Amygdala (tissue), 56 donors: ENCODE data around the gene PARP14.
"Not testable (repeated sequence)": the region's sequence is repeated elsewhere in the genome, so short reads cannot be mapped to it uniquely, and the experiment has no call there.

Experiments used
- DNase-seq, 56 donors: peaks; one replicate each; lab custom pipeline; 2025; lab: John Stamatoyannopoulos, UW

Gene PARP14

DNA sequence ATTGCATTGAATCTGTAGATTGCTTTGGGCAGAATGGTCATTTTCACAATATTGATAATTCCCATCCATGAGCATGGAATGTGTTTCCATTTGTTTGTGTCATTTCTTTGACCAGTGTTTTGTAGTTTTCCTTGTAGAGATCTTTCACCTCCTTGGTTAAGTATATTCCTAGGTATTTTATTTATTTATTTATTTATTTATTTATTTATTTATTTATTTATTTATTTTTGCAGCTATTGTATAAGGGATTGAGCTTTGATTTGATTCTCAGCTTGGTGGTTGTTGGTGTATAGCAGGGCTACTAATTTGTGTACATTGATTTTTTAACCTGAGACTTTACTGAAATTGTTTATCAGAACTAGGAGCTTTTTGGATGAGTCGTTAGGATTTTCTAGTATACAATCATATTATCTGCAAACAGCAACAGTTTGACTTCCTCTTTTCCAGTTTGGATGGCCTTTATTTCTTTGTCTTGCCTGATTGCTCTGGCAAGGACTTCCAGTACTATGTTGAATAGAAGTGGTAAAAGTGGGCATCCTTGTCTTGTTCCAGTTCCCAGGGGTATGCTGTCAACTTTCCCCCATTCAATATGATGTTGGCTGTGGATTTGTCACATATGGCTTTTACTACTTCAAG is 30.1 kb downstream of the PARP14 start:
- DNase-seq, result not testable (repeated sequence)

DNA sequence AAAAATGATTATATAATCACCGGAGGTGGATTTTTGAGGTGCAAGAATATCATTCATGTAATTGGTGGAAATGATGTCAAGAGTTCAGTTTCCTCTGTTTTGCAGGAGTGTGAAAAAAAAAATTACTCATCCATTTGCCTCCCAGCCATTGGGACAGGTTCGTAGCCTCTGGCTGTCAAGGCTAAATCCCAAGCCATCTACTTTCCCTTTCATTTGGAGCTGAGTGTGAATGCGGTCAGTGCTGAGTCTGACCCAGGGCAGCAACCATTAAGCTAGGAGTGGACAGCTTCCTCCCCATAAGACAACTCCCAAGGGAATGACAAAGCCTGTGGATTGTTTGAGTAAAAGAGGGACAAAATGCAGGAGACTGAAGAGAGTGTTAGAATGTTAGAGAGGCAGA is 33.6 kb downstream of the PARP14 start:
- no peak for DNase-seq

DNA sequence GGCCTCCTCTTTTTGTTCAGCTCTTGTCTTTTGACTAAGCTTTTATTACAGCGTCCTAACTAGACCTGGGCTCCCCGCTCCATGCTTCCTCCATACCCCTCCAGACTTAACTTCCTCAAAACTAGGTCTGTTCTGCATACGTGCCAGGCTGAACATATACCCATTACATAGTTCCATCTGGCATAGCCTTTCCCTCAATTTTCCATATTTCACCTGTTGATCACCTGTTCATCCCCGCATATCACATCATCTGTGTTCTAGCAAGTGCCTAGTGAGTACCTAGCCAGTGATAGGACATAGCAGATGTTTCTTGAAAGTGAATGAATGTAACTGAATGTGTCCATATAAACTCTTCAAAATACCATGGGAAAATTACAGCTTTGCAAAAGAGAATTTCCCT is 36.0 kb downstream of the PARP14 start:
- DNase-seq, result no peak

DNA sequence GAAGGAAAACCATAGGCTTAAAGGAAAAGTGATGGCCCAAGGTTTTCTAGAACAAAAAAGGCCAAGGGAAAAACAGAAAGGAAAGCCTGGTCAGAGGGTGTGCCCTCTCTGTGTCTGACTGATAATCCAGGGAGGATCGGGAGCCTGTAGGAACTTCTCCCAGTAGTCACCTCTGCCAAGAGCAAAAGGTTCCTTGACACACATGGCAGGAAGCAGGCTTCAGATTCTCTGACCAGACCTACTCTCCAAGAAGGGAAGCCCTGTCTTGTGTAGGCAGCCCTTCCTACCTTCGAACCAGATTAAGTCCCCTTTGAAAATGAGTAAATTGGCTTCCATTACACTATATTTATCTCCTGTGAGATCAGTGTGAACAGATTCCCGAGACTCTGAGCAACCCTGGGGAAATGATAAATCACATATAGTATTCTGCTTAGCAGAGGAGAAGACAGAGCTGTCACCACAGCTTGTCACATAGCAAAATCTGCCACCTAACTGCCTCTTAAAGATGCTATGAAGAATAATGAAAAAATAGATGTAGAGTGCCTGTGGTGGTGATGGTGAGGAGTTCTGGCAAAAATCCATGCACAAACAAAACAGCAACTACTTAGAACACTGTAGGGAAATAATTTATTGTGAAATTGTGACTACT is 38.8 kb downstream of the PARP14 start:
- DNase-seq, result no peak

DNA sequence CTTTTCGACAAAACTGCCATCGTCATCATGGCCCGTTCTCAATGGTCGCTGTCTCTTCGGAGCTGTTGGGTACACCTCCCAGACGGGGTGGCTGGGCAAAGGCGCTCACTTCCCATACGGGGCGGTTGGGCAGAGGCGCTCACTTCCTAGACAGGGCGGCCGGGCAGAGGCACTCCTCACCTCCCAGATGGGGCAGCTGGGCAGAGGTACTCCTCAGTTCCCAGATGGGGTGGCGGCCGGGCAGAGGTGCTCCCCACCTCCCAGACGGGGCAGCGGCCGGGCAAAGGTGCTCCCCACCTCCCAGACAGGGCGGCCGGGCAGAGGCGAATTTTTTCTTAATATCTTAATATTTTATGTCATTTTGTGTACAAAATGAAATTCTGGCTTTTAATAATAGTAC is 44.5 kb downstream of the PARP14 start:
- no peak for DNase-seq

DNA sequence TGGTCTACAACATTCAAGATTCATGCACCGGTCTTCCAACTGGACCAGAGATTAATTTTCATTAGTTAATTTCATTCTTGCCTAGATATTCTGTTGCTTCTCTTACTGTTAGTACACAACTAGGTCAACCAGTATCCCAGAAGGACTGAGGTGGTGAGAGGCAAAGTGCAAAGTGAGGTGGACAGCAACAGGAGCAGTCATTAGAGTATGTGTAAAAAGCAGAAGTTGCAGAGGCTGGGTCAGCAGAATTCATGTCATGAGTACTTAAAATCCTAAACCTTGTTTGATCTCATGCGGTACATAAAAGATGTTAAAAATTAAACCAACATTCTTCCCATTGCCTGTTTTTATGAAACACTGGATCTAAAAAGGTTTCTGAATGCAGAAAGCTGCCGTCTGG is 46.7 kb downstream of the PARP14 start:
- no peak for DNase-seq

DNA sequence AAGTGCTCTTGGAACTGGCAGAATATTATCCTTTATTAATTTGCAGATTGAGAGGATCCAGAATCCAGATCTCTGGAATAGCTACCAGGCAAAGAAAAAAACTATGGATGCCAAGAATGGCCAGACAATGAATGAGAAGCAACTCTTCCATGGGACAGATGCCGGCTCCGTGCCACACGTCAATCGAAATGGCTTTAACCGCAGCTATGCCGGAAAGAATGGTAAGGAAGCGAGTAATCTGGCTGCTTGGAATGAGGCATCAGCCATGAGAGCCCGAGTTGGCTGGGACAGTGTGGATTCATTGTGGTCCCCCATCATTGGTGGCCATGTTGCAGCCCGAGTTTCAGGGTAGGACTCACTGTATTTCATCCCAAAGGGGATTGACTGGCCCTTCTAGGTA is 47.1 kb downstream of the PARP14 start:
- no peak for DNase-seq

DNA sequence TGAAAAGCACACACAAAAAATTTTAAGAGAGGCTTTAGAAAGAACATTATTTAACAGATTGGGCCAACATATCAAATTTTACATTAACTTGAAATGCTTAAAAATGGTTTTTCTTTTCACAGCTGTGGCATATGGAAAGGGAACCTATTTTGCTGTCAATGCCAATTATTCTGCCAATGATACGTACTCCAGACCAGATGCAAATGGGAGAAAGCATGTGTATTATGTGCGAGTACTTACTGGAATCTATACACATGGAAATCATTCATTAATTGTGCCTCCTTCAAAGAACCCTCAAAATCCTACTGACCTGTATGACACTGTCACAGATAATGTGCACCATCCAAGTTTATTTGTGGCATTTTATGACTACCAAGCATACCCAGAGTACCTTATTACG is 47.5 kb downstream of the PARP14 start:
- no peak for DNase-seq

DNA sequence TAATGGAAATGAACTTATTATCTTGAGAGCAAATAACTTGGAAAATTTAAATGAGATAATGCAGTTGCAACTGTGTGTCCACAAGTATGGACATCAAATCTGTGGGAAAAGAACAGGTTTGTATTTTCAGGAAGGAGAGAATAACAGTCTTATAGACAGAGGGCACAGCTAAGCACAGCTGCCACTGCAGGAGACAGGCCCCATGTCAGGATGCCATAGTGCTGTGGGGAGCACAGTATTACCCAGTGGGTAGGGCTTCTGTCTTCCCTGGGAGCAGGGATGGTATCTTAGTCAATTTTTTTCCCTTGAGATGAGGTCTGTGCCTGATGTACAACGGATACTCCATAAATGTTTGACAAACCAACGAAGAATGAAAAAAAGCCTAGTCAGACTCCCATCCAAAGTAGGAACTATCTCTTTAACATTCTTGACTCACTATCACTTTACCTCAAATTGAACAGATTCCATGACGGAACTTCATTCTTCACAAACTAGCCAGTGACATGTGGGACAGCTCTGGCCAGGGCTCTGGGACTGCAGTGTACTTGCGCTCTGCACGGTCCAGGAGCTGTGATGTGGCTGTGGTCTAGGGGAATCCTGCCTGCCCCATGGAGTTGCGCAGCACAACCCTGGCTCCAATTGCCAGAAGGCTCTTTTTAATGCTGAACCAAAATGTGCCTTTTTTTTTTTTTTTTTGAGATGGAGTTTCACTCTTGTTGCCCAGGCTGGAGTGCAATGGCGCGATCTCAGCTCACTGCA is 48.3 kb downstream of the PARP14 start:
- no peak for DNase-seq

DNA sequence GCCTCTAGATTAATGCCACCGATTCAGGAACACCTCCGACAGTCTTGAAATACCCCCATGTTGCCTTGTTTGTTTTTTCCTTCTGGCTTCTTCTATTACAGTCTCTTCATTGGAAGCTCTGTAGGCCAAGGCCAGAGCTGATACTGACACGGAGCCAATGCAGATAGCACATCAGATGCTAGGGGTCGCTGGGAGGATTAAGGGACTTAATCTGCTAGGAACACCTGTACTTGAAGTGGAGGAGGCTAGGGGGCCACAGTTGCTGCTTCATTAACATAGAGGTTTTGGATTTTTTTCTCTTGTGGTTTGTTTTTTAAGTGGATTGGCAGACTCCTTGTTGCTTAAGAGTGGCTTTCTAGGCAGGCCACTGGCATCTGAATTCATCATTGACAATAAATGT is 49.6 kb downstream of the PARP14 start:
- DNase-seq, result no peak

DNA sequence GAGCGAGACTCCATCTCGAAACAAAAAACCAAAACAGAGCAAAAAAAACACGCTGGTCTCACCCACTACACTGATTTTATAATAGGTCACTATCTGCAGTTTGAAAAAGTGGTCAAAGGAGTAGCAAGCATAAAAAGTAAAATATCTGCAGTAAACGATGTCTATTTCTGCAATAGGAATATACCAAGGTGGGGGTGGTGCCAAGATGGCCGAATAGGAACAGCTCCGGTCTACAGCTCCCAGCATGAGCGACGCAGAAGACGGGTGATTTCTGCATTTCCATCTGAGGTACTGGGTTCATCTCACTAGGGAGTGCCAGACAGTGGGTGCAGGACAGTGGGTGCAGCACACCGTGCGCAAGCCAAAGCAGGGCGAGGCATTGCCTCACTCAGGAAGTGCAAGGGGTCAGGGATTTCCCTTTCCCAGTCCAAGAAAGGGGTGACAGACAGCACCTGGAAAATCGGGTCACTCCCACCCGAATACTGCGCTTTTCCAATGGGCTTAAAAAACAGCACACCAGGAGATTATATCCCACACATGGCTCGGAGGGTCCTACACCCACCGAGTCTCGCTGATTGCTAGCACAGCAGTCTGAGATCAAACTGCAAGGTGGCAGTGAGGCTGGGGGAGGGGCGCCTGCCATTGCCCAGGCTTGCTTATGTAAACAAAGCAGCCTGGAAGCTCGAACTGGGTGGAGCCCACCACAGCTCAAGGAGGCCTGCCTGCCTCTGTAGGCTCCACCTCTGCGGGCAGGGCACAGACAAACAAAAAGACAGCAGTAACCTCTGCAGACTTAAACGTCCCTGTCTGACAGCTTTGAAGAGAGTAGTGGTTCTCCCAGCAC is 52.3 kb downstream of the PARP14 start:
- not testable (repeated sequence) for DNase-seq

DNA sequence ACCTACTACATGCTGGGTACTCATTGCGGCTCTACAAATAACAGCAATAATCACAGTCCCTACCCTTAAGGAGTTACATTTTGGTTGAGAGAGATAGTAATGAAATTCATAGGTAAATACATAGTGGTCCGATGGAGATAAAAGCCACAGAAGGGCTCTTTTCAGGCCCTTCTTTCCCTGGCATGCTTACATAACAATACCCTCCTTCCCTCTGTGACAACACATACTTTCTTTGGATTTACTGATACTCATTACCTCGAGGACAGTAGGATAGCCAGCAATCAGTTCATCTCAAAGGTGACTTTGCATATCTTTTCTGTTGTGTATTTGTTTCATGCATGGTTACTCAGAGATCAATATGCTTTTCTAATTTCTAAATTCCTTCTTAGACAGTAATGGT is 58.5 kb downstream of the PARP14 start:
- no peak for DNase-seq

DNA sequence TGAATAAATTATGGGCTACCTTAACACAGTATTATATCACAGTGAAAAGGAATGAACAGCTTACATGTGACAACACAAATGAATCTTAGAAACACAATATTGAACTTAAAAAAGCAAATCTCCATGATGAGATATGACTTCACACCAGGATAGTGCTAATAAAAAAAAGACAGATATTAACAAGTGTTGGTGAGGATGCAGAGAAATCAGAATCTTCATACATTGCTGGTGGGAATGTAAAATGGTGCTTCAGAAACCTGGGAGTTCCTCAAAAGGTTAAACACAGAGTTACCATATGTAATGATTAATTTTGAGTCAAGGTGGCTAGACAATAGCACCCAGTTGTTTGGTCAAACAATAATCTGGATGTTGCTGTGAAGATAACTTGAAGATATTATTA is 61.6 kb downstream of the PARP14 start:
- DNase-seq, result no peak

DNA sequence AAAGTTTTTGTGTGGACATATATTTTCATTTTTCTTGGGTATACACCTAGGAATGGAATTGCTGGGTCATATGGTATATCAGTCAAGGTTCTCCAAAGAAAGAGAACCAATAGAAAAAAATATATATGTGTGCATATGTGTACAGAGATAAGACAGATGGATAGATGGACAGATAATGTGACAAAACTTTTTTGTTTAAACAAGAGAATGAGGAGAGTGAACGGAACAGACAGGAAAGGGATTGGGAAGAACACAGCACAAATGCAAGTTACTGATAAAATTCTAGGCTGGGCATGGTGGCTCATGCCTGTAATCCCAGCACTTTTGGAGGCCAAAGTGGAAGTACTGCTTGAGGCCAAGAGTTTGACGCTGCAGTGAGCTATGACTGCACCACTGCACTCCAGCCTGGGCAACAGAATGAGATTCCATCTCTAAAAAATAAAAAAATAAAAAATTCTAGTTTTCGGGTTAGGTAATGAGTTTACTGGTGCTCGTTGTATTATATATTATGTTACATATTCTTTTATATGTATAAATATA is 63.0 kb downstream of the PARP14 start:
- DNase-seq, result no peak

DNA sequence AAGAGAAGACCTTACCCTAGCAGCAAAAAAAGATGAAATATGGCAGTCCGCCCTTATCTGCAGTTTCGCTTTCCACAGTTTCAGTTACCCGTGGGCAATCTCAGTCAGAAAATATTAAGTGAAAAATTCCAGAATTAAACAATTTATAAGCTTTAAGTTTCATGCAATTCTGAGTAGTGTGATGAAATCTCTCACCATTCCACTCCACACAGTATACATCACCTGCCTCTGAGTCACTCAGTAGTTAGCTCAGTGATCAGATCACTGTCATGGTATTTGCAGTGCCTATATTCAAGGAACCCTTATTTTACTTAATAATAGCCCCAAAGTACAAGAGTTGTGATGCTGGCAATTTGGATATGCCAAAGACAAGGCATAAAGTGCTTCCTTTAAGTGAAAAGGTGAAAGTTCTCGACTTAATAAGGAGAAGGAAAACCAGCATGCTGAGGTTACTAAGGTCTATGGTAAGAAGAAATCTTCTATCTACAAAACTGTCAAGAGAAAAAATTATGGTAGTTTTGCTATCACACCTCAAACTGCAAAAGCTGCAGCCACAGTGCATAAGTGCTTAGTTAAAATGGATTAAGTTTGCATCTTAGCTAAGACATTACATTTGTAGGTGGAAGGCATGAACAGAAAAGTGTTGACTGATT is 64.9 kb downstream of the PARP14 start:
- DNase-seq, result no peak

DNA sequence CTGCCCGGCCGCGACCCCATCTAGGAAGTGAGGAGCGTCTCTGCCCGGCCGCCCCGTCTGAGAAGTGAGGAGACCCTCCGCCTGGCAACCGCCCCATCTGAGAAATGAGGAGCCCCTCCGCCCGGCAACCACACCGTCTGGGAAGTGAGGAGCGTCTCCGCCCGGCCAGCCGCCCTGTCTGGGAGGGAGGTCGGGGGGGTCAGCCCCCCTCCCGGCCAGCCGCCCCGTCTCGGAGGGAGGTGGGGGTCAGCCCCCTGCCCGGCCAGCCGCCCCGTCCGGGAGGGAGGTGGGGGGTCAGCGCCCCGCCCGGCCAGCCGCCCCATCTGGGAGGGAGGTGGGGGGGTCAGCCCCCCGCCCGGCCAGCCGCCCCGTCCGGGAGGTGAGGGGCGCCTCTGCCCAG is 66.7 kb downstream of the PARP14 start:
- not testable (repeated sequence) for DNase-seq

DNA sequence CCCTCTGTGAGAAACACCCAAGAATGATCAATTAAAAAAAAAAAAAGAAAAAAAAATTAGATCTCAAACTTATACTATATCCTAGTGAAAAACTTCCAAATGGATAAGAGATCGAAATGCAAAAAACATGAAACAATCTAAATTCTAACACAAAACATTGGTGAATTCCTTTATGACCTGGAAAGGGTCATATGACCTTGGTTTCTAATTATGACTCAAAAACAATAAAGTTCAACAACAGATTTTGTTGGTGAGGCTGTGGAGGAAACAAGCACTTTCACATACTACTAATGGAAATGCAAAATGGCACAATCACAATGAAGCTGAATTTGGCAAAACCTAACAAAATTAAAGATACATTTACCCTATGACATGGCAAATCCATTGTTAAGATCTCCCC is 67.7 kb downstream of the PARP14 start:
- no peak for DNase-seq

DNA sequence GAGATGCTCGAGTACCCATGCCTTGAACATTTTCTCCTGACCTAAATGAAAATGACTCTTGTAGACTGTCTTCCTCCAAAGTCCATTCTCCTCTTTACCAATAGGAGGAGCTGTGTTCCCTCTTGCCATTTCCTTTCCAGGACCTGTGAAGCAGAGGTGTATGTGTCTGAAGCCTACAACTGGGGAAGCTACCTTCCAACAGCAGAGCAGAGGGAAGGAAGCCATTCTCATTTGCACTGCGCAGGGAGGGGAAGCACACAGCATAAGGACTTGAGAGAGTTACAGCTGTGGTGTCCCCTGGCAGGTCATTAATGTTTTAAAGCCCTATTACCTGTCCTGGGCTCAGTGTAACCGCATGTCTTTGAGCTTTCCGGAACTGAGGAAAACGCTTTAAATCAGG is 74.3 kb downstream of the PARP14 start:
- DNase-seq, result no peak

DNA sequence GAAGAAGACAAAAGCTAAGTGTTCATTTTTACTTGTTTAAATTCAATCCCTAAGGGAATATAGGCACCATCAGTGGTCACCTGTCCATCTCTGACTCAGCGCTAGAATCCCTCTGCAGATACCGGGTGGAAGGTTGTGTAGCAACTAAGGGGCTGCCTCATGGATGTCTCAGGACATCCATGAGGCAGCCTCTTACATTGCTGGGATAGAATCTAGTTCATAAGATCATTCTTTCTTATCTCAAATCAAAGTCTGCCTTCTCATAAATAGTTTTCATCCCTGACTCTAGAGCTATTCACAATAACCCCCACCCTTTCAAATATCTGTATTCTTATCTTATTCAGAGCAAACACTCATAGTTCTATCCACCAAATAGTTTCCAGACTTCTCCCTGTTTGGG is 74.9 kb downstream of the PARP14 start:
- no peak for DNase-seq

DNA sequence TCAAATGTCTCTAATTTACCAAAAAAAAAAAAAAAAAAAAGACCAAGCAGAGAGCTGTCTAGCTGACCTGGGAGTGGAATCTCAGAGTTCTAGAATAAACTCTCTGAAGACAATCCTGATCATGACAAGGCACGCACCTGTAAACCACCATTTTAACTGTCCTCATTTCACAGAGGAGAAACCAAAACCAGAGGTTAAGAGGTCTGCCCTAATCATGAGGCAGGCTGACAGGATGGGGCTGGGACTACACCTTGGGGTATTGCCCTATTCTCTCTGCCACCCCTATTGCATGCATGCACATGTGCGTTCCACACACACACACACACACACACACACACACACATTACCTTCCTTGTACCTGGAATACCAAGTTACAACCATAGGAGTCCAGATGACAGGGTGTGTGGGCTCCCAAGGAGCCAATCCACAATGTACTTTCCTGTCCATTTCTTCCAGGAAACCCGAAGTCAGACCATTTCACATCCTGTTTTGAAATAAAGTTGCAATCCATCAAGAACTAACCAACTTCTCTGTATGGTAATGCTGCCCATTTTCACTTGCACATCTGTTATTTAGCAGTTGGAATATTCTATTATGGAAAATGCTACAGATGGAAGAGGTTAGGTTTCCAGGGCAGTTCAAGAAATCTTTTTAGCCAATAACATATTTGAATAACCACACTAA is 78.4 kb downstream of the PARP14 start:
- DNase-seq, result no peak
